ENCODE measurements around the gene YPEL2.
A peak's percentile ranks its signal among the peaks of the same experiment; 100 is the strongest.

The YPEL2 gene

GRCh38 chr17:59357219-59357697, 25.8 kb downstream of the YPEL2 start:
- no peak for DNase-seq

GRCh38 chr17:59357929-59358328, 26.5 kb downstream of the YPEL2 start:
- DNase-seq, result no peak

- no peak for DNase-seq
Measured at GRCh38 chr17:59361386-59361785, 29.9 kb downstream of the YPEL2 start.

GRCh38 chr17:59361916-59362810, 30.7 kb downstream of the YPEL2 start:
- DNase-seq, result no peak

- no peak for DNase-seq
Measured at GRCh38 chr17:59362811-59363205, 31.4 kb downstream of the YPEL2 start.

- DNase-seq, result peak; percentile 70
Measured at GRCh38 chr17:59365383-59365981, 34.0 kb downstream of the YPEL2 start.

- DNase-seq, result peak; percentile 70
Measured at GRCh38 chr17:59366040-59366757, 34.7 kb downstream of the YPEL2 start.

GRCh38 chr17:59366773-59367656, 35.6 kb downstream of the YPEL2 start:
- DNase-seq, result peak; percentile 31

- DNase-seq, result no peak
Measured at GRCh38 chr17:59367657-59368045, 36.2 kb downstream of the YPEL2 start.

- DNase-seq, result no peak
Measured at GRCh38 chr17:59368218-59368857, 36.9 kb downstream of the YPEL2 start.

GRCh38 chr17:59369031-59369975, 37.8 kb downstream of the YPEL2 start:
- no peak for DNase-seq

GRCh38 chr17:59370593-59371299, 39.3 kb downstream of the YPEL2 start:
- peak; percentile 71 for DNase-seq

GRCh38 chr17:59371416-59372100, 40.1 kb downstream of the YPEL2 start:
- DNase-seq, result no peak

- DNase-seq, result no peak
Measured at GRCh38 chr17:59372138-59372751, 40.8 kb downstream of the YPEL2 start.

- DNase-seq, result no peak
Measured at GRCh38 chr17:59373882-59374495, 42.5 kb downstream of the YPEL2 start.

GRCh38 chr17:59374612-59375011, 43.2 kb downstream of the YPEL2 start:
- no peak for DNase-seq

GRCh38 chr17:59375857-59376256, 44.4 kb downstream of the YPEL2 start:
- no peak for DNase-seq

GRCh38 chr17:59376506-59376905, 45.1 kb downstream of the YPEL2 start:
- no peak for DNase-seq

- no peak for DNase-seq
Measured at GRCh38 chr17:59377410-59377809, 46.0 kb downstream of the YPEL2 start.
